Tibial artery (tissue), 4 donors: ENCODE results near the gene PDGFD.

Experiments
- DNase-seq, 2 donors: peaks; one replicate each; pipeline ENCODE4 v3.0.0-alpha.2; 2019
- H3K27ac ChIP-seq, 2 donors: fragments of 200-600 bp; sonication (generic) in 1 of 2; 1 replicate in 1 of 2; 2 replicates in 1 of 2; pipeline ENCODE4 v1.5.1; 2018 to 2019; ENCODE audit warnings: mild to moderate bottlenecking in 1 of 2
- H3K27me3 ChIP-seq, 2 donors: fragments of 200-600 bp; sonication (generic) in 1 of 2; one replicate each; pipeline versions ENCODE4 v1.5.1 to v1.6.0; 2016 to 2019
- H3K36me3 ChIP-seq, 3 donors: fragments of 200-600 bp; sonication (generic) in 2 of 3; one replicate each; pipeline ENCODE4 v1.5.1; 2016 to 2019; ENCODE audit warnings: mild to moderate bottlenecking in 2 of 3
- H3K4me1 ChIP-seq, 4 donors: fragments of 200-600 bp; sonication (generic) in 2 of 4; 1 replicate in 3 of 4; 2 replicates in 1 of 4; pipeline ENCODE4 v1.5.1; 2016 to 2019
- H3K4me3 ChIP-seq, 2 donors: fragments of 200-600 bp; sonication (generic) in 1 of 2; 1 replicate in 1 of 2; 2 replicates in 1 of 2; pipeline ENCODE4 v1.5.1; 2018 to 2019; ENCODE audit warnings: mild to moderate bottlenecking in 2 of 2
- H3K9me3 ChIP-seq, 3 donors: fragments of 200-600 bp; sonication (generic) in 1 of 3; one replicate each; pipeline ENCODE4 v1.5.1; 2016 to 2019
- CTCF ChIP-seq, 2 experiments: fragments of 200-600 bp in 1 of 2; fragments of 450-650 bp in 1 of 2; IDR thresholded peaks; one replicate each; pipeline ENCODE4 v1.5.1; 2017 to 2019; ENCODE audit warnings: antibody characterized with exemption in 2 of 2, mild to moderate bottlenecking in 1 of 2, moderate library complexity in 1 of 2
- intact Hi-C: fragments of 100-400 bp; cut with DNase I; formaldehyde crosslinking; loops from one replicate; pipeline ENCODE4 v1.15.0; 2023; ENCODE audit warnings: low total_unique reads

Gene PDGFD

GRCh38 chr11:104061853-104062521, 102.0 kb downstream of the PDGFD start:
- H3K9me3 ChIP-seq = no peaks in the 10 kb centered on the region
- H3K27ac ChIP-seq = no peak overlapping the region
- no peak for DNase-seq
- H3K4me3 ChIP-seq = no peak overlapping the region
- H3K4me1 ChIP-seq = no peaks in the 10 kb centered on the region
- intact Hi-C loops = no loop called here
- TF ChIP-seq CTCF (IDR thresholded peaks at IDR 0.05) = no peak
- H3K27me3 ChIP-seq = no peaks in the 10 kb centered on the region
- H3K36me3 ChIP-seq = no peaks in the 10 kb centered on the region

- no peaks in the 10 kb centered on the region for H3K9me3 ChIP-seq
- TF ChIP-seq CTCF (IDR thresholded peaks at IDR 0.05) = no peak
These were observed 103.1 kb downstream of the PDGFD start for GRCh38 chr11:104060820-104061219.

GRCh38 chr11:104060004-104060794, 103.7 kb downstream of the PDGFD start:
- Histone ChIP-seq H3K36me3 (no peaks in the 10 kb centered on the region), H3K27ac (no peak overlapping the region), H3K4me1 (no peaks in the 10 kb centered on the region), H3K9me3 (no peaks in the 10 kb centered on the region), H3K4me3 (no peak overlapping the region), H3K27me3 (no peaks in the 10 kb centered on the region)
- no peak for TF ChIP-seq CTCF (IDR thresholded peaks at IDR 0.05)
- DNase-seq = no peak
- intact Hi-C loops = no loop called here

More at GRCh38 chr11:104060820-104061219, 103.1 kb downstream of the PDGFD start:
- Histone ChIP-seq H3K36me3 (no peaks in the 10 kb centered on the region), H3K27me3 (no peaks in the 10 kb centered on the region), H3K4me3 (no peak overlapping the region), H3K27ac (no peak overlapping the region), H3K4me1 (no peaks in the 10 kb centered on the region)
- DNase-seq = no peak
- intact Hi-C loops = no loop called here

- no peak for DNase-seq
- Histone ChIP-seq H3K4me3 (no peak overlapping the region), H3K27me3 (no peaks in the 10 kb centered on the region), H3K4me1 (no peaks in the 10 kb centered on the region), H3K9me3 (no peaks in the 10 kb centered on the region), H3K36me3 (no peaks in the 10 kb centered on the region), H3K27ac (no peak overlapping the region)
- intact Hi-C loops = no loop called here
- no peak for TF ChIP-seq CTCF (IDR thresholded peaks at IDR 0.05)
These were observed 105.3 kb downstream of the PDGFD start for GRCh38 chr11:104058680-104059079.

GRCh38 chr11:104057908-104058307, 106.0 kb downstream of the PDGFD start:
- Histone ChIP-seq H3K27ac (no peak overlapping the region), H3K27me3 (no peaks in the 10 kb centered on the region), H3K4me3 (no peak overlapping the region), H3K4me1 (no peaks in the 10 kb centered on the region), H3K9me3 (no peaks in the 10 kb centered on the region), H3K36me3 (no peaks in the 10 kb centered on the region)
- intact Hi-C loops = no loop called here
- no peak for TF ChIP-seq CTCF (IDR thresholded peaks at IDR 0.05)
- no peak for DNase-seq
